Measurements from ENCODE around the gene MORC2.

DNA sequence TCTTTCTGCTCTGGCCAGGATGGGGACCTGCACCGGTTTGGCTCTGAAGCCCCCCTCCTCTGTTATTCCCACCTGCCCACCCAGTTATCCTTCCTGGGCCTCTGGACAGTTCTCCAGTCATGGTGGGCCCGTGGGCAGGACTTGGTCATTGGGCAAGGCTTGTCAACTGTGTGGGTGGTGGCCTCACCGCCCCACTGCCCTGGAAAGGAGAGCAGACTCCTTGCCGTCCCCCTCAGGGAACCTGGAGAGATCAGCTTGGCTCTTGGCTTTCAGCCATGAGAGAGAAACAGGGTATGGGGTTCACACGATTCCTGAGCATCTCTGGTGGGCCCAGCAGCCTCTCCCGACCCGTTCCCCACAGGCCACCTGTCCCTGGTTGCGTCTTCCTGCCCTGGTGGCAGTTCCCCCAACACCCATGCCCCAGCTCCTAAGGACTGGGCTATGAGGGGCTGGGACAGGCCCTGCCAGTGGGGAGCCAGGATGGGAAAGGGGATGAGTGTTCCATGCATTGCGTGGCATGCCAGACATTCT is 92.3 kb downstream of the MORC2 start:
- no peak for TF ChIP-seq EZH2 (IDR thresholded peaks at IDR 0.05)
- no peak for TF ChIP-seq POLR2AphosphoS5 (IDR thresholded peaks at IDR 0.05; ENCODE audit: borderline replicate concordance, low read depth, low read length)

All from SK-N-MC (cell line).